GDM1 (cell line): ENCODE data around the gene NRARP.

Source experiments
- DNase-seq: peaks from one replicate; lab custom pipeline; 2025; lab: John Stamatoyannopoulos, UW

Gene NRARP

DNA sequence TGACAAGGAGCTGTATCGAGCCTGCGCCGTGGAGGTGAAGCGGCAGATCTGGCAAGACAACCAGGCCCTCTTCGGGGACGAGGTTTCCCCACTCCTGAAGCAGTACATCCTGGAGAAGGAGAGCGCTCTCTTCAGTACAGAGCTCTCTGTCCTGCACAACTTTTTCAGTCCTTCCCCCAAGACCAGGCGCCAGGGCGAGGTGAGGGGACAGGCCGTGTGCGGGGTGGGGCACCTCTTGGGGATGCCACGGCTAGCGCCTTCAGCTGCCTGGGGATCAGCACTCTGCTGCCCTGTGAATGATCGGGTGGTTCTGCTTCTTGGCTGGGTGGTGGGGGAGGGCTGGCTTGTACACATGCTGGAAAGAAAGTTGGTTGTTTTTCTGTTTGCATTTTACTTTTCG, 45.2 kb downstream of the NRARP start:
- no peak for DNase-seq

DNA sequence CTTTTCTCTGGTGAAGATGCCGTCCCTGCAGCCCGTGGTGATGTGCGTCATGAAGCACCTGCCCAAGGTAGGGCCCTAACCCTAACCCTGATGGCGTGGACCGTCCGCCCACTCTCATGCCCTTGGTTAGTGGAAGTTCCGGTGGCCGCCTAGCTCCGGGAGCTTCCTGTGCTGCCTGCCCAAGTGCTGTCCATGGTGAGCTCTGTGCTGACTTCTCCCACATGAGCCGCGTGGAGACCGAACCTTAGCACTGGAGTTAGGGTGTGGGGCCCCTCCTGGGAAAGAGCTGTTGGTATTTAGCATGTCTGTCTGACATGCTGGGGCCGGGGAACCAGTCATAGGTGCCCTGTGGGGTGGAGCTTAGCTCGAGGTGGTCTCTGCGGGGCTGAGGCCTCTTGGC, 45.7 kb downstream of the NRARP start:
- no peak for DNase-seq

DNA sequence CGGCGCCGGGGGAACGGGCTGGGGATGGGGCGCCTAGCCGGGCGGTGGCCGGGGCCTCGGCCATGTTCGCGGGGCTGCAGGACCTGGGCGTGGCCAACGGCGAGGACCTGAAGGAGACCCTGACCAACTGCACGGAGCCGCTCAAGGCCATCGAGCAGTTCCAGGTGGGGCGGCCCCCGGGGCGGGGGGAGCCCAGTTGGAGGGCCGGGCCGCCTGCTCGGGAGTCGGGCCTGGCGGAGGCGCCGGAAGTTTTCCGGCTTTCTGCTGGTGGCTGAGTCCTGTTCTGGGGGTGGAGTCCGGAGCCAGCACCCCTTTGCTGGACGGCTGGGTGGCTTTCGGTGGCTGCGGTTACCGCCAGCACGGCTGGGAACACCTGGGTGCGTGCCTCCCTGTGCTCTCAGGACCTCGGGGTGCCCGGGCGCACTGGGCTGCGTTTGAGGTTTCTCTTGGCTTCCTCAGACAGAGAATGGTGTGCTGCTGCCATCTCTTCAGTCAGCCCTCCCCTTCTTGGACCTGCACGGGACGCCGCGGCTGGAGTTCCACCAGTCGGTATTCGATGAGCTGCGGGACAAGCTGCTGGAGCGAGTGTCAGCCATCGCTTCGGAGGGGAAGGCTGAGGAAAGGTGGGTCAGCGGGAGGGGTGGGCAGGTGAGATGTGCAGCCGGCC, 46.5 kb downstream of the NRARP start:
- no peak for DNase-seq

- peak; percentile 85 for DNase-seq
These were observed 47.2 kb downstream of the NRARP start, which contains the start of gene NELFB for GRCh38 chr9:137254624-137255447. Gene NELFB (plus strand): TSS chr9:137255327.

GRCh38 chr9:137253717-137254623, 48.1 kb downstream of the NRARP start:
- DNase-seq: no peak

DNA sequence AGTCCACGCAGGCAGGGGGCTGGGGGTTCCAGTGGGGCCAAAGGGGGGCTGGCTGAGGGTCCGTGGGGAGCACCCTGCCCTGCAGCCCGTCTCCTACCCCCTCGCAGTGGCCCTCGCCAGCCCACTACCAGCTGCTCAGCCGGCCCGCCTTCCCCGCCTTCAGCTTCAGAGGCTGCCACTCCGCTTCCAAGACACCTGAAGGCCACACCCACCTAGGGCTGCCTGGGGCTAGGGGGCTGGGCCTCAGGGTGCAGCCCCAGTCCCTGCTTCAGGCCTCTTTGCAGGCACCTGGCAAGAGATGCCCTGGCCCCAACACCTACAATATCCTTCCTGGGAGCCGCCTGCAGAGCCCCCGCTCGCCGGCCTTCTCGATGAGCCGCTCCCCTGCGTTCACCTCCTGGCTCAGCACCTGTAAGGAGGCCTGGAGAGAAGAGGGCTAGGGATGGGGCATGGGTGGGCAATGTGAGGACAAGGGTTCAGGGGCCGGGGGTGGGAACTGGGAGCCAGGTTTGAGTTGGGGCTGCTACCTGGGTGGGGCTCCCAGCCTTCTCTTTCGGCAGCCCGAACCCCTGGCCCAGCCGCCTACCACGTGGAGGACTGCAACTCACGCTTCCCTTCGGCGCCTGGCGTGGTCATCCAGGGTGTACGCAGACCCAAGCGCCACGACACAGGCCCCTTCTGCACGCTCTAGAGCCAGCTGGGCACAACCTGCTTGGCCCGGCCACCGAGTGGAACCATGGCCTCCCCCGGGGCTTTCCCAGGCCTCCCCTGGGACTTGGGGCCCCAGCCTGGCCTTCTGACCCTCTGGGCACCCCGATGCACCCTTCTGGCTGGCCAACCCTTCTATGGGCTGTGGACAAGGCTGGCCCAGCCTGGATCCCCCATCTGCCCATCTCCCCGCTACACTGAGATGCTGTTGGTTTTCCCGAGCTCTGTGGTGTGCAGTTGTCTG, 49.2 kb downstream of the NRARP start:
- DNase-seq: no peak

GRCh38 chr9:137251490-137252268, 50.4 kb downstream of the NRARP start:
- DNase-seq: no peak

DNA sequence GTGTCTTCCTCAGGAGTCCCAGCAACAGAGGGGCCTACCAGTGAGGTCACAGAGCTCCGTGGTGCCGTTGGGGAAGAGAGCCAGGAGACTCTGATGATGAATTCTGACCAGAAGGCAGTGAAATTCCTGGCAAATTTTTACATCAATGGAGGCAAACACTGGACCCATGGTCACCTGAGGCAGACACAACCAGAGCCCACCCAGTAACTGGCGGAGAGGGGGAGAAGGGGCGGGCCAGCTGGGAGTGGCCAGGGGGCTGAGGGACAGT, 50.9 kb downstream of the NRARP start, which contains the start of gene STPG3:
TSS of gene STPG3 (plus strand) at position 93 of the 268 bp plus-strand sequence. CDS start at position 94, 1 bp downstream.
- DNase-seq: no peak

DNA sequence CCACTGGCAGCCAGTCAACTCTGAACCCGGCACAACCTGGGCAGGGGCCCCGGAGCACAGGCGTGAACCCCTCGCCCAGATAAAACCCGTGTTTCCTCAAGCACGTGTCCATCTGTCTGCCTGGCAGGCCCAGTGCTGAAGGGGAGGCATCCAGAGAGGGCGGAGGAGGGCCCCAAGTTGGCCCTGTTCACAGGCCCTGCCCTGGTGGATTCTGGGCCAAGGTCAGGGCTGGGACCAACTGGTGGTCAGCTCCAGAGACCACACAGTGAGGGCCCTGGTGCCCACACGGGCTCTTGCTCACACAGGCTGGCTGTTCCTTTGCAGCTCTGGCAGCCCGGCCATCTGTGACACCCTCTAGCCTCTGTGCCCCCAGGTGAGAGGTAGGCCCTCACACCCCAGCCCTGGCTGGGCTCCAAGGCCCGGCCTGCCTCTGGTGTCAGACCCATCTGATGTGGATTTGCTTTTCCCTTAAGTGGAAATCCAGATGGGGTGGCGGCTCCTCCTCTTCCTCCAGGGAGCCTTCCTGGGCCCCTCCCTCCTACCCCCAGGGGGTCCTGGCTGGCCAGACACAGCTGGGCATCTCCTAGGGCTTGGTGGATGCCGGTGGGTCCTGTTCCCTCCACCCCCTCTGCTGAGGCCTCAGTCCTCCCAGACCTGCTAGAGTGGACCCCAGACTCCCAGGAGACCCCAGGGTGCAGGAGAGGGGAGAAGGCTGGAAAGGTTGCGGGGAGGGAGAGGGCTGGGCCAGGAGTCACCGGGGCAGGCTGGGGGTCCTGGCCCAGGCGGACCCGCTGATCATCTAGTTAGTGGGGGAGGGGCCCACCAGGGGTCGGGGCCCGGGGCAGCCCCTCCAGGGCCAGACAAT, 51.5 kb downstream of the NRARP start:
- no peak for DNase-seq
